Measurements from ENCODE around the gene RP2.

- TF ChIP-seq, protein P1, sequence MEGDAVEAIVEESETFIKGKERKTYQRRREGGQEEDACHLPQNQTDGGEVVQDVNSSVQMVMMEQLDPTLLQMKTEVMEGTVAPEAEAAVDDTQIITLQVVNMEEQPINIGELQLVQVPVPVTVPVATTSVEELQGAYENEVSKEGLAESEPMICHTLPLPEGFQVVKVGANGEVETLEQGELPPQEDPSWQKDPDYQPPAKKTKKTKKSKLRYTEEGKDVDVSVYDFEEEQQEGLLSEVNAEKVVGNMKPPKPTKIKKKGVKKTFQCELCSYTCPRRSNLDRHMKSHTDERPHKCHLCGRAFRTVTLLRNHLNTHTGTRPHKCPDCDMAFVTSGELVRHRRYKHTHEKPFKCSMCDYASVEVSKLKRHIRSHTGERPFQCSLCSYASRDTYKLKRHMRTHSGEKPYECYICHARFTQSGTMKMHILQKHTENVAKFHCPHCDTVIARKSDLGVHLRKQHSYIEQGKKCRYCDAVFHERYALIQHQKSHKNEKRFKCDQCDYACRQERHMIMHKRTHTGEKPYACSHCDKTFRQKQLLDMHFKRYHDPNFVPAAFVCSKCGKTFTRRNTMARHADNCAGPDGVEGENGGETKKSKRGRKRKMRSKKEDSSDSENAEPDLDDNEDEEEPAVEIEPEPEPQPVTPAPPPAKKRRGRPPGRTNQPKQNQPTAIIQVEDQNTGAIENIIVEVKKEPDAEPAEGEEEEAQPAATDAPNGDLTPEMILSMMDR (IDR thresholded peaks at IDR 0.05), result no peak
- TF ChIP-seq POLR2AphosphoS5 (IDR thresholded peaks at IDR 0.05), result no peak
Measured at GRCh38 chrX:46838974-46839480, 2.2 kb downstream of the RP2 start.

Measured in esophagus muscularis mucosa (tissue), 3 donors.